ENCODE results near the gene MLH1. TPM values are rescaled to one million over a fixed set of nuclear protein-coding genes. Genes with fewer than 3 reads are reported as not detected.

The MLH1 gene
- total RNA-seq, 1 experiment from 2014 or later, result 51.0 TPM

DNA sequence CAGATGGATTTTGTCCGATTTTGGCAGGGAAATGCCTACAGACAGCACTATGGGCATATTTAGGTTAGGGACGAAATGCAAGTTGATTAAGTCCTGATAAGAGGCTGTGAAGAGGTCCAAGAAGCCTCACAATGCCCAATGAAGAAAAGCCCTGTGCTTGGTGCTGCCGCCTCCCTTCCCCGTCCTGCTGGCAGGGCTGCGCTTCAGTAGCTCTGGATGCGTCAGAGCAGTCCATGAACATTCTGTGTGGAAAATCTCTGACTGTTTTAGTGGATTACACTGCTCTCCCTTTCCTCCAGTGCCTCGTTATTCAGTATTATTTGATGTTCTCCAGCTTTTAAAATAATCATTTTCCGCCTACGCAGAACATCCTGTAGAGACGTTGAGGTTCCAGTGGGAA lies 39.6 kb downstream of the MLH1 start:
- no peaks in the 10 kb centered on the region for H3K4me1 Mint-ChIP-seq (ENCODE audit: low read depth, unreplicated experiment)
- no peaks in the 10 kb centered on the region for H3K9me3 Mint-ChIP-seq (ENCODE audit: unreplicated experiment)
- CTCF ChIA-PET, result no interaction called here
- H3K27me3 Mint-ChIP-seq (ENCODE audit: insufficient read depth, unreplicated experiment), result no peaks in the 10 kb centered on the region
- no peak overlapping the region for H3K4me3 Mint-ChIP-seq (ENCODE audit: unreplicated experiment)
- no TSS peak for BruUV-seq (replicated peaks)
- H3K4me3 ChIP-seq (ENCODE audit: low read depth, low read length), result no peak overlapping the region
- POLR2A ChIA-PET, result no interaction called here
- H3K27ac Mint-ChIP-seq (ENCODE audit: unreplicated experiment), result no peak overlapping the region
- no peak for DNase-seq
- H3K9me3 ChIP-seq, result no peaks in the 10 kb centered on the region
- TF ChIP-seq, protein P1, sequence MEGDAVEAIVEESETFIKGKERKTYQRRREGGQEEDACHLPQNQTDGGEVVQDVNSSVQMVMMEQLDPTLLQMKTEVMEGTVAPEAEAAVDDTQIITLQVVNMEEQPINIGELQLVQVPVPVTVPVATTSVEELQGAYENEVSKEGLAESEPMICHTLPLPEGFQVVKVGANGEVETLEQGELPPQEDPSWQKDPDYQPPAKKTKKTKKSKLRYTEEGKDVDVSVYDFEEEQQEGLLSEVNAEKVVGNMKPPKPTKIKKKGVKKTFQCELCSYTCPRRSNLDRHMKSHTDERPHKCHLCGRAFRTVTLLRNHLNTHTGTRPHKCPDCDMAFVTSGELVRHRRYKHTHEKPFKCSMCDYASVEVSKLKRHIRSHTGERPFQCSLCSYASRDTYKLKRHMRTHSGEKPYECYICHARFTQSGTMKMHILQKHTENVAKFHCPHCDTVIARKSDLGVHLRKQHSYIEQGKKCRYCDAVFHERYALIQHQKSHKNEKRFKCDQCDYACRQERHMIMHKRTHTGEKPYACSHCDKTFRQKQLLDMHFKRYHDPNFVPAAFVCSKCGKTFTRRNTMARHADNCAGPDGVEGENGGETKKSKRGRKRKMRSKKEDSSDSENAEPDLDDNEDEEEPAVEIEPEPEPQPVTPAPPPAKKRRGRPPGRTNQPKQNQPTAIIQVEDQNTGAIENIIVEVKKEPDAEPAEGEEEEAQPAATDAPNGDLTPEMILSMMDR (IDR thresholded peaks at IDR 0.05; ENCODE audit: insufficient read depth in 1 of 2, low read depth in 1 of 2, low read length in 1 of 2, severe bottlenecking in 1 of 2, unreplicated experiment in 1 of 2), result no peak
- intact Hi-C loops (cut with micrococcal nuclease; ENCODE audit: unreplicated experiment), result no loop called here
- peaks cover 2% of the 10 kb centered on the region for H3K36me3 ChIP-seq (ENCODE audit: control insufficient read depth, insufficient read depth, low read length)
- peaks cover 46% of the 10 kb centered on the region for H3K36me3 Mint-ChIP-seq (ENCODE audit: insufficient read depth, unreplicated experiment)
- H3K4me1 ChIP-seq, result no peaks in the 10 kb centered on the region
- no peaks in the 10 kb centered on the region for H3K27me3 ChIP-seq (replicated peaks; ENCODE audit: control insufficient read depth, insufficient read depth, low read length)

DNA sequence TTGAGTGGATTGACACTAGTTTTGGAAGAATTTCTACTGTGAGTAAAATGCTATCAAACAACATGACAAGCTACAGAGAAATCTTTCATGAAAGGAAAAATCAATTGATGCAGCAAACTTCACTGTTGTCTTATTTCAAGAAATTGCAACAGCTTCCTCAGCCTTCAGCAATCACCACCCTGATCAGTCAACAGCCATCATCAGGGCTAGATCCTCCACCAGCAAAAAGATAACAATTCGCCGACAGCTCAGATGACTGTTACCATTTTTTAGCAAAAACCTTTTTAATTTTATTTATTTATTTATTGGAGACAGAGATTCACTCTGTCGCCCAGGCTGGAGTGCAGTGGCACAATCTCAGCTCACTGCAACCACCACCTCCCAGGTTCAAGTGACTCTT lies 44.0 kb downstream of the MLH1 start:
- intact Hi-C loops (cut with micrococcal nuclease; ENCODE audit: unreplicated experiment), result no loop called here
- Mint-ChIP-seq H3K4me1 (ENCODE audit: low read depth, unreplicated experiment) (no peaks in the 10 kb centered on the region), H3K36me3 (ENCODE audit: insufficient read depth, unreplicated experiment) (peaks cover 53% of the 10 kb centered on the region), H3K27me3 (ENCODE audit: insufficient read depth, unreplicated experiment) (no peaks in the 10 kb centered on the region), H3K9me3 (ENCODE audit: unreplicated experiment) (no peaks in the 10 kb centered on the region), H3K27ac (ENCODE audit: unreplicated experiment) (no peak overlapping the region), H3K4me3 (ENCODE audit: unreplicated experiment) (no peak overlapping the region)
- POLR2A ChIA-PET, result no interaction called here
- CTCF ChIA-PET, result no interaction called here
- TF ChIP-seq, protein P1 (IDR thresholded peaks at IDR 0.05; ENCODE audit: insufficient read depth in 1 of 2, low read depth in 1 of 2, low read length in 1 of 2, severe bottlenecking in 1 of 2, unreplicated experiment in 1 of 2), result no peak
- no peak for DNase-seq
- Histone ChIP-seq H3K9me3 (no peaks in the 10 kb centered on the region), H3K4me1 (no peaks in the 10 kb centered on the region), H3K36me3 (ENCODE audit: control insufficient read depth, insufficient read depth, low read length) (peaks cover 2% of the 10 kb centered on the region), H3K27me3 (replicated peaks; ENCODE audit: control insufficient read depth, insufficient read depth, low read length) (no peaks in the 10 kb centered on the region), H3K4me3 (ENCODE audit: low read depth, low read length) (no peak overlapping the region)
- no TSS peak for BruUV-seq (replicated peaks)

DNA sequence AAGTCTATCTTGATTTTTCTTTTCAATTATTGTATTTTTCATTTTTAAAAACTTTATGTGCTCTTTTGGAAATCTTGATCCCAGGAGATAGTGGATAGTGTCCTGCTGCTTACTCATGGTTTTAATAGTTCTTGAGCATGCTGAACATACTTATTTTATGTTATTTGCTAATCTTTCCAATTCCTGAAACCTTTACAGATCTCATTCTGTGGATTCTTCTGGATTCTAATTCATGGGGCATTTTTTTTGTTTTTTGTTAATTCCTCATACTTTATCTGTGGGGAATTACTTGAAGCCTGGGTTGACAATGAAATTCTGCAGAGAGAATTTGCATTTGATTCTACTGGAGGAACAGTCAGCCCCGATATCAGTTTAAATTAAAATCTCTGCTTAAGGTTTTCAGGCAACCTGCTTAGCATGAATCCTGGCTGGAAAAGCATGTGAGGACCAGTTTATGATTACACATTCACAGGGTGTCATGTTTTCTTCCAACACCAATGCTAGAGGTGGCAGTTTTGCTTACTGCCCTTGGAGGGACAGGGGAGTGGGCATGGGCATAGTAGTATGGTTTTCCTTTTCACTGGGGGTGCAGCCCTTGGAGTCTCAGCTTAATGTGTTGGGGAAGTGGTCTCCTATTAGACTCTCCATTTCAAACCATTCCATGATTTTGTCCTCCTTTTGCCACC lies 46.0 kb downstream of the MLH1 start:
- H3K4me1 Mint-ChIP-seq (ENCODE audit: low read depth, unreplicated experiment), result no peaks in the 10 kb centered on the region
- H3K36me3 ChIP-seq (ENCODE audit: control insufficient read depth, insufficient read depth, low read length), result peaks cover 2% of the 10 kb centered on the region
- TF ChIP-seq, protein P1 (IDR thresholded peaks at IDR 0.05; ENCODE audit: insufficient read depth in 1 of 2, low read depth in 1 of 2, low read length in 1 of 2, severe bottlenecking in 1 of 2, unreplicated experiment in 1 of 2), result no peak
- no peak overlapping the region for H3K27ac Mint-ChIP-seq (ENCODE audit: unreplicated experiment)
- H3K4me3 Mint-ChIP-seq (ENCODE audit: unreplicated experiment), result no peak overlapping the region
- DNase-seq, result no peak
- CTCF ChIA-PET, result no interaction called here
- H3K4me1 ChIP-seq, result no peaks in the 10 kb centered on the region
- no peaks in the 10 kb centered on the region for H3K9me3 Mint-ChIP-seq (ENCODE audit: unreplicated experiment)
- POLR2A ChIA-PET, result no interaction called here
- H3K9me3 ChIP-seq, result no peaks in the 10 kb centered on the region
- H3K27me3 ChIP-seq (replicated peaks; ENCODE audit: control insufficient read depth, insufficient read depth, low read length), result no peaks in the 10 kb centered on the region
- intact Hi-C loops (cut with micrococcal nuclease; ENCODE audit: unreplicated experiment), result no loop called here
- peaks cover 45% of the 10 kb centered on the region for H3K36me3 Mint-ChIP-seq (ENCODE audit: insufficient read depth, unreplicated experiment)
- BruUV-seq (replicated peaks), result no TSS peak
- no peaks in the 10 kb centered on the region for H3K27me3 Mint-ChIP-seq (ENCODE audit: insufficient read depth, unreplicated experiment)
- no peak overlapping the region for H3K4me3 ChIP-seq (ENCODE audit: low read depth, low read length)

All from Caco-2 (cell line).